Natural killer cell (primary cell): ENCODE measurements around the gene TP53I13. TPM values are rescaled to one million over a fixed set of nuclear protein-coding genes. Genes with fewer than 3 reads are reported as not detected.

Source experiments
- ATAC-seq, 3 donors: fragments of 150-1000 bp in 2 of 3; fragments of 200-7000 bp in 1 of 3; cut with Tn5 transposase; 1 replicate in 1 of 3; 2 replicates in 2 of 3; pipeline ENCODE4 v1.10.0; 2021; ENCODE audit warnings: mild to moderate bottlenecking in 2 of 3, moderate library complexity in 2 of 3
- DNase-seq, 2 donors: peaks; one replicate each; pipeline versions ENCODE4 v3.0.0 to v3.0.0-alpha.2; 2013 to 2021; ENCODE audit warnings: mixed read lengths in 1 of 2
- H3K27ac ChIP-seq: one replicate; pipeline ENCODE4 v1.5.1; 2013; ENCODE audit warnings: mild to moderate bottlenecking, low read length
- H3K27me3 ChIP-seq: one replicate; pipeline ENCODE4 v1.6.1; 2013; ENCODE audit warnings: low read length; ENCODE audit not compliant: control insufficient read depth, insufficient read depth
- H3K36me3 ChIP-seq: one replicate; pipeline ENCODE4 v1.6.1; 2013; ENCODE audit warnings: low read length; ENCODE audit not compliant: control insufficient read depth, insufficient read depth
- H3K4me1 ChIP-seq: one replicate; pipeline ENCODE4 v1.6.1; 2013; ENCODE audit warnings: low read length; ENCODE audit not compliant: control insufficient read depth, insufficient read depth
- H3K4me3 ChIP-seq: one replicate; pipeline ENCODE4 v1.5.1; 2013; ENCODE audit warnings: low read length
- H3K9me3 ChIP-seq: one replicate; pipeline ENCODE4 v1.6.1; 2013; ENCODE audit warnings: low read length; ENCODE audit not compliant: control insufficient read depth, insufficient read depth
- H3K27ac Mint-ChIP-seq, 2 donors: one replicate each; pipeline ENCODE4 v1.8.0; 2022; ENCODE audit warnings: mild to moderate bottlenecking in 2 of 2, mixed read lengths in 2 of 2, moderate library complexity in 1 of 2
- H3K27me3 Mint-ChIP-seq, 2 donors: one replicate each; pipeline ENCODE4 v1.8.0; 2022; ENCODE audit warnings: low read depth in 2 of 2, mixed read lengths in 2 of 2
- H3K36me3 Mint-ChIP-seq: one replicate; pipeline ENCODE4 v1.8.0; 2022; ENCODE audit warnings: mixed read lengths
- H3K4me1 Mint-ChIP-seq, 2 donors: one replicate each; pipeline ENCODE4 v1.8.0; 2022; ENCODE audit warnings: mixed read lengths in 2 of 2
- H3K4me3 Mint-ChIP-seq: one replicate; pipeline ENCODE4 v1.8.0; 2022; ENCODE audit warnings: mild to moderate bottlenecking, moderate library complexity, mixed read lengths
- H3K9me3 Mint-ChIP-seq, 2 donors: one replicate each; pipeline ENCODE4 v1.8.0; 2022; ENCODE audit warnings: mixed read lengths in 2 of 2
- CTCF ChIP-seq: fragments of 200-600 bp; IDR thresholded peaks from one replicate; pipeline ENCODE4 v1.8.0; 2022; ENCODE audit warnings: antibody characterized with exemption
- WGBS: methylation state at CpG from one replicate; pipeline ENCODE4 v1.1.7; 2013; ENCODE audit warnings: missing lambda C conversion rate; ENCODE audit not compliant: insufficient coverage; 5-methylcytosine and 5-hydroxymethylcytosine counted together
- intact Hi-C: fragments of 100-400 bp; cut with micrococcal nuclease; formaldehyde crosslinking; loops from one replicate; pipeline ENCODE4 v1.14.2; 2022
- total RNA-seq, 4 donors: library from RNA; stranded (reverse); fragments of 120-200 nt in 1 of 4; gene quantifications; one replicate each; pipeline versions ENCODE4 v1.2.3 to v1.2.4, GENCODE V29; 2013 to 2022

Gene TP53I13
- total RNA-seq = 100 to 1,000 TPM; 122 to 148 (median 148) TPM
- 103 TPM for total RNA-seq (2013)

- Mint-ChIP-seq H3K36me3 (no peaks in the 10 kb centered on the region), H3K4me1 (peaks cover 38 to 47% of the 10 kb centered on the region in 2 donors), H3K4me3 (peak within 1 kb of the TSS; percentile 99), H3K9me3 (no peaks in the 10 kb centered on the region), H3K27me3 (no peaks in the 10 kb centered on the region), H3K27ac (peak within 1 kb of the TSS; percentile 93 to 94)
- peaks cover 4% of the 10 kb centered on the region for H3K36me3 ChIP-seq
- H3K4me1 ChIP-seq = peaks cover 49% of the 10 kb centered on the region
- H3K27ac ChIP-seq = peak within 1 kb of the TSS; percentile 83
- DNase-seq (peak; percentile 74 to 92), ATAC-seq (peak; percentile 57 to 73 (median 57))
- H3K27me3 ChIP-seq = no peaks in the 10 kb centered on the region
- 2% methylated on average over 85 of the region's 85 CpGs for WGBS
- intact Hi-C loops = loop anchor here (2.0 to 10.0 kb wide), 2 partner anchors 20 to 46 kb away; partner anchors contain the start of gene GIT1
- H3K4me3 ChIP-seq = peak within 1 kb of the TSS; percentile 96
- no peaks in the 10 kb centered on the region for H3K9me3 ChIP-seq
- no peak for TF ChIP-seq CTCF
Measured at GRCh38 chr17:29568331-29569244, at the start of gene TP53I13. Gene TP53I13, plus strand, starts transcription at chr17:29568701. Its CDS starts 58 bp downstream, at chr17:29568759.

DNA sequence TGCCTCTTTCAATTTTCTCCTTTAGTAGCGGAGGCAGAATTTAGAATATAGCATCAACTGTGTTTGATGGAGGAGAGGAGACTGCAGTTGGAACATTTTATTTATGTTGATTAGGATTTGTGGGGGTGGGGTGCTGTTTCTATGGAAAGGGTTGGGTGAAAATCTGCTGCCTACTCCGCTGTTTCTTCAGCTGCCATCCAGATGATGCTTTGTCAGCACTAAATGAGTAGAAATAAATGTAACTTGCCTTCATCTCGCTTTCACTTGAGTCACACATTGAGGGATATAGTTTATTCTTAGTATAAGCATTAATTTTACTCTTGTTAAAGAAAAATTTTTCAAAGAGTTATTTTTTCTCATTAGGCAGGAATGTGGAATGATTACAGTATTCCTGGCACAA lies 43.8 kb upstream of the TP53I13 start:
- no peaks in the 10 kb centered on the region for H3K4me1 ChIP-seq
- H3K27me3 Mint-ChIP-seq = no peaks in the 10 kb centered on the region
- no peak overlapping the region for H3K27ac ChIP-seq
- ATAC-seq = no peak
- no peak for DNase-seq
- H3K27me3 ChIP-seq = no peaks in the 10 kb centered on the region
- H3K4me3 Mint-ChIP-seq = no peak overlapping the region
- H3K9me3 Mint-ChIP-seq = no peaks in the 10 kb centered on the region
- H3K36me3 ChIP-seq = peaks cover 34% of the 10 kb centered on the region
- no peak overlapping the region for H3K27ac Mint-ChIP-seq
- H3K4me3 ChIP-seq = no peak overlapping the region
- H3K9me3 ChIP-seq = no peaks in the 10 kb centered on the region
- H3K4me1 Mint-ChIP-seq = no peaks in the 10 kb centered on the region
- intact Hi-C loops = no loop called here
- 100% methylated on average over 2 of the region's 3 CpGs for WGBS
- no peaks in the 10 kb centered on the region for H3K36me3 Mint-ChIP-seq
- no peak for TF ChIP-seq CTCF

DNA sequence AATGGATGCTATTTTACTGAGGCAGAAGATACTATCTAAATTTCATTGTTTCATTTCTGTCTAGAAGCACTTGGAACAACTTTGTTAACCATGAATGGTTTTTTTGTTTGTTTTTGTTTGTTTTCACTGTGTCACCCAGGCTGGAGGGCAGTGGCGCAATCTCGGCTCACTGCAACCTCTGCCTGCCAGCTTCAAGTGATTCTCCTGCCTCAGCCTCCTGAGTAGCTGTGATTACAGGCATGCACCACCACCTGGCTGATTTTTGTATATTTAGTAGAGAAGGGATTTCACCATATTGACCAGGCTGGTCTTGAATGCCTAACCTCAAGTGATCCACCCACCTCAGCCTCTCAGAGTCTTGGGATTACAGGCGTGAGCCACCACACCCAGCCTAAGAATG lies 42.2 kb upstream of the TP53I13 start:
- H3K9me3 Mint-ChIP-seq = no peaks in the 10 kb centered on the region
- H3K4me3 ChIP-seq = no peak overlapping the region
- H3K27ac Mint-ChIP-seq = no peak overlapping the region

More for the DNA sequence above, 42.2 kb upstream of the TP53I13 start:
- Histone ChIP-seq H3K27ac (no peak overlapping the region), H3K4me1 (no peaks in the 10 kb centered on the region), H3K9me3 (no peaks in the 10 kb centered on the region), H3K36me3 (peaks cover 33% of the 10 kb centered on the region), H3K27me3 (no peaks in the 10 kb centered on the region)
- WGBS = 86% methylated on average over 3 of the region's 3 CpGs
- Mint-ChIP-seq H3K4me1 (no peaks in the 10 kb centered on the region), H3K36me3 (no peaks in the 10 kb centered on the region), H3K27me3 (no peaks in the 10 kb centered on the region), H3K4me3 (no peak overlapping the region)
- intact Hi-C loops = no loop called here
- TF ChIP-seq CTCF = no peak
- no peak for DNase-seq
- ATAC-seq = no peak
